Peyer's patch (tissue), 4 donors: ENCODE data around the gene ARHGAP26.

ENCODE experiments used
- POLR2A ChIP-seq, 2 donors: fragments of 450-650 bp; IDR thresholded peaks; one replicate each; pipeline ENCODE4 v1.5.1; 2017; ENCODE audit warnings: antibody characterized with exemption in 2 of 2, mild to moderate bottlenecking in 2 of 2, moderate library complexity in 2 of 2
- TF ChIP-seq, protein P1 (sequence below), 6 experiments: fragments of 450-650 bp in 4 of 6; fragments of 200-600 bp in 2 of 6; sonication (generic) in 1 of 6; IDR thresholded peaks; one replicate each; pipeline ENCODE4 v1.5.1; 2017 to 2019; ENCODE audit warnings: antibody characterized with exemption in 6 of 6, mild to moderate bottlenecking in 3 of 6, moderate library complexity in 1 of 6

GRCh38 chr5:142769793-142770649, at the start of gene ARHGAP26:
- TF ChIP-seq, protein P1, sequence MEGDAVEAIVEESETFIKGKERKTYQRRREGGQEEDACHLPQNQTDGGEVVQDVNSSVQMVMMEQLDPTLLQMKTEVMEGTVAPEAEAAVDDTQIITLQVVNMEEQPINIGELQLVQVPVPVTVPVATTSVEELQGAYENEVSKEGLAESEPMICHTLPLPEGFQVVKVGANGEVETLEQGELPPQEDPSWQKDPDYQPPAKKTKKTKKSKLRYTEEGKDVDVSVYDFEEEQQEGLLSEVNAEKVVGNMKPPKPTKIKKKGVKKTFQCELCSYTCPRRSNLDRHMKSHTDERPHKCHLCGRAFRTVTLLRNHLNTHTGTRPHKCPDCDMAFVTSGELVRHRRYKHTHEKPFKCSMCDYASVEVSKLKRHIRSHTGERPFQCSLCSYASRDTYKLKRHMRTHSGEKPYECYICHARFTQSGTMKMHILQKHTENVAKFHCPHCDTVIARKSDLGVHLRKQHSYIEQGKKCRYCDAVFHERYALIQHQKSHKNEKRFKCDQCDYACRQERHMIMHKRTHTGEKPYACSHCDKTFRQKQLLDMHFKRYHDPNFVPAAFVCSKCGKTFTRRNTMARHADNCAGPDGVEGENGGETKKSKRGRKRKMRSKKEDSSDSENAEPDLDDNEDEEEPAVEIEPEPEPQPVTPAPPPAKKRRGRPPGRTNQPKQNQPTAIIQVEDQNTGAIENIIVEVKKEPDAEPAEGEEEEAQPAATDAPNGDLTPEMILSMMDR (IDR thresholded peaks at IDR 0.05) = peak in 5 of 6 experiments; percentile 11 to 38 (median 37)
- TF ChIP-seq POLR2A (IDR thresholded peaks at IDR 0.05) = peak; percentile 99 to 100
